H9 (cell line): ENCODE data around the gene GJB6. TPM values are rescaled to one million over a fixed set of nuclear protein-coding genes. Genes with fewer than 3 reads are reported as not detected.

Source experiments
- DNase-seq: peaks from one replicate; pipeline ENCODE4 v3.0.0-alpha.2; 2017
- H2AFZ ChIP-seq: one replicate; pipeline ENCODE4 v1.6.1; 2013; ENCODE audit warnings: mild to moderate bottlenecking, low read length, control low read depth, moderate library complexity
- H2AK5ac ChIP-seq: 2 replicates; pipeline ENCODE4 v1.6.1; 2013; ENCODE audit warnings: low read length, control low read depth, mixed read lengths; ENCODE audit not compliant: insufficient read length
- H2BK120ac ChIP-seq: one replicate; pipeline ENCODE4 v1.6.1; 2013; ENCODE audit warnings: low read depth, mild to moderate bottlenecking, low read length, control low read depth, inconsistent platforms; ENCODE audit not compliant: poor library complexity, severe bottlenecking
- H2BK12ac ChIP-seq: 2 replicates; pipeline ENCODE4 v1.6.1; 2013; ENCODE audit warnings: low read length, control low read depth, mixed read lengths, low read depth; ENCODE audit not compliant: insufficient read length
- H2BK15ac ChIP-seq: 2 replicates; pipeline ENCODE4 v1.6.1; 2013; ENCODE audit warnings: low read depth, low read length, control low read depth
- H2BK20ac ChIP-seq: one replicate; pipeline ENCODE4 v1.6.1; 2013; ENCODE audit warnings: low read depth, mild to moderate bottlenecking, low read length, control low read depth, inconsistent platforms; ENCODE audit not compliant: poor library complexity, severe bottlenecking
- H2BK5ac ChIP-seq: 2 replicates; pipeline ENCODE4 v1.6.1; 2013; ENCODE audit warnings: low read length, control low read depth, mixed read lengths; ENCODE audit not compliant: insufficient read length
- H3K14ac ChIP-seq: 2 replicates; pipeline ENCODE4 v1.6.1; 2013; ENCODE audit warnings: low read length, control low read depth; ENCODE audit not compliant: insufficient read depth
- H3K18ac ChIP-seq: 2 replicates; pipeline ENCODE4 v1.6.1; 2013; ENCODE audit warnings: low read depth, mild to moderate bottlenecking, mixed read lengths, low read length, control low read depth; ENCODE audit not compliant: insufficient read length
- H3K23ac ChIP-seq: 2 replicates; pipeline ENCODE4 v1.6.1; 2013; ENCODE audit warnings: low read length, control low read depth, mixed read lengths, low read depth; ENCODE audit not compliant: insufficient read length
- H3K23me2 ChIP-seq: 2 replicates; pipeline ENCODE4 v1.6.1; 2013; ENCODE audit warnings: low read depth, mild to moderate bottlenecking, mixed read lengths, low read length, control low read depth; ENCODE audit not compliant: insufficient read length, poor library complexity, severe bottlenecking
- H3K27ac ChIP-seq: 2 replicates; pipeline ENCODE4 v1.5.1; 2013; ENCODE audit warnings: low read length, control low read depth, mixed read lengths, low read depth; ENCODE audit not compliant: insufficient read length
- H3K27me3 ChIP-seq: 2 replicates; pipeline ENCODE4 v1.6.1; 2013; ENCODE audit warnings: low read length, control low read depth, inconsistent platforms; ENCODE audit not compliant: insufficient read depth
- H3K4ac ChIP-seq: 2 replicates; pipeline ENCODE4 v1.6.1; 2013; ENCODE audit warnings: low read depth, mild to moderate bottlenecking, control low read depth, inconsistent platforms, low read length, moderate library complexity
- H3K4me1 ChIP-seq: 2 replicates; pipeline ENCODE4 v1.6.1; 2013; ENCODE audit warnings: low read length, control low read depth, inconsistent platforms; ENCODE audit not compliant: insufficient read depth
- H3K4me2 ChIP-seq: 2 replicates; pipeline ENCODE4 v1.6.1; 2013; ENCODE audit warnings: low read length, control low read depth, mixed read lengths; ENCODE audit not compliant: insufficient read length, insufficient read depth
- H3K56ac ChIP-seq: 2 replicates; pipeline ENCODE4 v1.6.1; 2013; ENCODE audit warnings: low read depth, mild to moderate bottlenecking, mixed read lengths, low read length, control low read depth; ENCODE audit not compliant: insufficient read length
- H3K79me1 ChIP-seq: 2 replicates; pipeline ENCODE4 v1.6.1; 2013; ENCODE audit warnings: low read depth, mild to moderate bottlenecking, moderate library complexity, low read length, control low read depth, inconsistent platforms; ENCODE audit not compliant: insufficient read depth, poor library complexity, severe bottlenecking
- H3K79me2 ChIP-seq: 2 replicates; pipeline ENCODE4 v1.6.1; 2013; ENCODE audit warnings: low read length, control low read depth, inconsistent platforms; ENCODE audit not compliant: insufficient read depth
- H3K9ac ChIP-seq: 2 replicates; pipeline ENCODE4 v1.6.1; 2013; ENCODE audit warnings: low read length, control low read depth, mixed read lengths; ENCODE audit not compliant: insufficient read length; ENCODE audit errors: extremely low read depth
- H3K9me3 ChIP-seq: one replicate; pipeline ENCODE4 v1.6.1; 2013; ENCODE audit warnings: low read depth, low read length, inconsistent platforms; ENCODE audit not compliant: control insufficient read depth
- H3T11ph ChIP-seq: one replicate; pipeline ENCODE4 v1.6.1; 2013; ENCODE audit warnings: mild to moderate bottlenecking, low read length, control low read depth, inconsistent platforms
- H4K20me1 ChIP-seq: one replicate; pipeline ENCODE4 v1.6.1; 2013; ENCODE audit not compliant: control insufficient read depth, insufficient read length, insufficient read depth
- H4K5ac ChIP-seq: 2 replicates; pipeline ENCODE4 v1.6.1; 2013; ENCODE audit warnings: low read depth, mild to moderate bottlenecking, mixed read lengths, low read length, control low read depth; ENCODE audit not compliant: insufficient read length
- H4K8ac ChIP-seq: replicated peaks from 2 replicates; pipeline ENCODE4 v1.6.1; 2013; ENCODE audit warnings: low read length, control low read depth, mixed read lengths, low read depth; ENCODE audit not compliant: insufficient read length
- H4K91ac ChIP-seq: 2 replicates; pipeline ENCODE4 v1.6.1; 2013; ENCODE audit warnings: low read depth, mild to moderate bottlenecking, moderate library complexity, mixed read lengths, low read length, control low read depth; ENCODE audit not compliant: insufficient read length
- H3K27ac Mint-ChIP-seq, 3 experiments: 2 replicates in 2 of 3; 3 replicates in 1 of 3; pipeline ENCODE4 v1.8.0; 2020 to 2021; ENCODE audit warnings: mixed read lengths in 3 of 3, mild to moderate bottlenecking in 1 of 3, moderate library complexity in 1 of 3
- H3K27me3 Mint-ChIP-seq: 2 replicates; pipeline ENCODE4 v1.8.0; 2021; ENCODE audit warnings: low read depth, mild to moderate bottlenecking, moderate library complexity, mixed read lengths
- H3K36me3 Mint-ChIP-seq, 3 experiments: 2 replicates in 2 of 3; 3 replicates in 1 of 3; pipeline ENCODE4 v1.8.0; 2020 to 2021; ENCODE audit warnings: low read depth in 3 of 3, mixed read lengths in 3 of 3; ENCODE audit not compliant: insufficient read depth in 1 of 3
- H3K4me1 Mint-ChIP-seq, 2 experiments: 2 replicates each; pipeline ENCODE4 v1.8.0; 2020; ENCODE audit warnings: mixed read lengths in 2 of 2
- H3K4me3 Mint-ChIP-seq, 2 experiments: 2 replicates in 1 of 2; 3 replicates in 1 of 2; pipeline ENCODE4 v1.8.0; 2020 to 2021; ENCODE audit warnings: mild to moderate bottlenecking in 2 of 2, mixed read lengths in 2 of 2, moderate library complexity in 1 of 2
- H3K9me3 Mint-ChIP-seq, 2 experiments: 2 replicates in 1 of 2; 3 replicates in 1 of 2; pipeline ENCODE4 v1.8.0; 2020; ENCODE audit warnings: mild to moderate bottlenecking in 2 of 2, mixed read lengths in 2 of 2, moderate library complexity in 1 of 2
- CTCF ChIP-seq: fragments of 200-600 bp; sonication (generic); conservative IDR thresholded peaks from 3 replicates; pipeline ENCODE4 v1.8.0; 2021; ENCODE audit warnings: antibody characterized with exemption, mild to moderate bottlenecking
- WGBS: extraction: QIAGEN DNeasy Blood & Tissue Kit; methylation state at CpG from one replicate; pipeline ENCODE4 v1.1.7; 2013; ENCODE audit warnings: missing lambda C conversion rate, low lambda C conversion rate, mixed read lengths; ENCODE audit not compliant: insufficient read length; ENCODE audit errors: extremely low coverage; 5-methylcytosine and 5-hydroxymethylcytosine counted together
- total RNA-seq: library from RNA; stranded (reverse); gene quantifications from 2 replicates; pipeline ENCODE4 v1.2.1, GENCODE V29; 2021

The GJB6 gene
- total RNA-seq, 1 experiment from 2014 or later, result not detected

- H2BK5ac ChIP-seq, result no peak overlapping the region
- no peak for DNase-seq
- no peak overlapping the region for H3K23ac ChIP-seq
- Mint-ChIP-seq H3K27ac (no peak overlapping the region), H3K4me3 (no peak overlapping the region), H3K9me3 (no peaks in the 10 kb centered on the region; a peak in 1 of 5 replicates), H3K27me3 (peaks cover 12% of the 10 kb centered on the region; the same call in 1 of the 2 replicates), H3K36me3 (no peaks in the 10 kb centered on the region), H3K4me1 (no peaks in the 10 kb centered on the region)
- H3K4me1 ChIP-seq, result no peaks in the 10 kb centered on the region
- no peaks in the 10 kb centered on the region for H3K79me2 ChIP-seq
- no peak overlapping the region for H2BK15ac ChIP-seq
- no peak overlapping the region for H4K91ac ChIP-seq
- no peaks in the 10 kb centered on the region for H3K23me2 ChIP-seq
- no peak overlapping the region for H4K5ac ChIP-seq
- H2BK120ac ChIP-seq, result no peak overlapping the region
- WGBS, result no CpG with 5 or more reads among the region's 15 CpGs
- H3K9me3 ChIP-seq, result no peaks in the 10 kb centered on the region
- H4K8ac ChIP-seq, result no peak overlapping the region
- no peak overlapping the region for H2AFZ ChIP-seq
- TF ChIP-seq CTCF, result no peak
- H3K9ac ChIP-seq, result no peak overlapping the region
- H3T11ph ChIP-seq, result no peak overlapping the region
- H2BK20ac ChIP-seq, result no peak overlapping the region
- H2BK12ac ChIP-seq, result no peak overlapping the region
- no peak overlapping the region for H3K14ac ChIP-seq
- H3K4ac ChIP-seq, result no peak overlapping the region
- no peaks in the 10 kb centered on the region for H3K79me1 ChIP-seq
- H3K56ac ChIP-seq, result no peak overlapping the region
- H2AK5ac ChIP-seq, result no peak overlapping the region
- H3K27ac ChIP-seq, result no peak overlapping the region
- no peaks in the 10 kb centered on the region for H4K20me1 ChIP-seq
- no peaks in the 10 kb centered on the region for H3K27me3 ChIP-seq
- no peak overlapping the region for H3K4me2 ChIP-seq
- no peak overlapping the region for H3K18ac ChIP-seq
These were observed 26.3 kb upstream of the GJB6 start for GRCh38 chr13:20258208-20258962.
